Neural cell (in vitro differentiated cells): ENCODE data around the gene BIRC6. TPM values are rescaled to one million over a fixed set of nuclear protein-coding genes. Genes with fewer than 3 reads are reported as not detected.

Experiments
- H2AFZ ChIP-seq: fragments of 200-600, 300-800 bp; sonication (generic), shearing (Covaris generic); 2 replicates; pipeline ENCODE4 v1.6.0; 2014; ENCODE audit warnings: low read depth, mild to moderate bottlenecking, antibody characterized with exemption, low read length, moderate library complexity
- H3F3A ChIP-seq: fragments of 200-600 bp; shearing (Covaris generic); 2 replicates; pipeline ENCODE4 v1.6.1; 2016; ENCODE audit warnings: mild to moderate bottlenecking, moderate library complexity, mixed read lengths, antibody characterized with exemption, low read length; ENCODE audit not compliant: insufficient read depth, poor library complexity, severe bottlenecking
- H3K27ac ChIP-seq: fragments of 200-600, 300-800 bp; sonication (generic), shearing (Covaris generic); 2 replicates; pipeline ENCODE4 v1.5.1; 2014; ENCODE audit warnings: mild to moderate bottlenecking, low read length, moderate library complexity
- H3K27me3 ChIP-seq: fragments of 300-800, 200-600 bp; sonication (generic), shearing (Covaris generic); 2 replicates; pipeline ENCODE4 v1.6.0; 2014; ENCODE audit warnings: mild to moderate bottlenecking, low read depth, low read length, moderate library complexity; ENCODE audit not compliant: insufficient read depth
- H3K36me3 ChIP-seq: fragments of 300-800, 200-600 bp; sonication (generic), shearing (Covaris generic); 2 replicates; pipeline ENCODE4 v1.5.1; 2014; ENCODE audit warnings: mild to moderate bottlenecking, antibody characterized with exemption, low read length, moderate library complexity; ENCODE audit not compliant: insufficient read depth
- H3K4me2 ChIP-seq: fragments of 300-800, 200-600 bp; sonication (generic), shearing (Covaris generic); 2 replicates; pipeline ENCODE4 v1.6.0; 2014; ENCODE audit warnings: mild to moderate bottlenecking, low read length
- H3K4me3 ChIP-seq: fragments of 300-800, 200-600 bp; sonication (generic), shearing (Covaris generic); 2 replicates; pipeline ENCODE4 v1.5.1; 2014; ENCODE audit warnings: mild to moderate bottlenecking, low read length, moderate library complexity
- H3K79me2 ChIP-seq: fragments of 200-600 bp; shearing (Covaris generic); replicated peaks from 2 replicates; pipeline ENCODE4 v1.6.0; 2014; ENCODE audit warnings: mild to moderate bottlenecking, low read length, moderate library complexity; ENCODE audit not compliant: insufficient read depth
- H3K9ac ChIP-seq: fragments of 300-800, 200-600 bp; sonication (generic), shearing (Covaris generic); 2 replicates; pipeline ENCODE4 v1.6.1; 2016; ENCODE audit warnings: mild to moderate bottlenecking, low read length, mixed read lengths
- H3K9me2 ChIP-seq: fragments of 200-600 bp; shearing (Covaris generic); 2 replicates; pipeline ENCODE4 v1.6.1; 2016; ENCODE audit warnings: mild to moderate bottlenecking, low read length, mixed read lengths; ENCODE audit not compliant: insufficient read depth
- H3K9me3 ChIP-seq: fragments of 200-600, 300-800 bp; sonication (generic), shearing (Covaris generic); 2 replicates; pipeline ENCODE4 v1.6.1; 2016; ENCODE audit warnings: mild to moderate bottlenecking, mixed run types, low read length, moderate library complexity, mixed read lengths
- H4K20me1 ChIP-seq: fragments of 200-600 bp; shearing (Covaris generic); 2 replicates; pipeline ENCODE4 v1.6.1; 2016; ENCODE audit warnings: mild to moderate bottlenecking, mixed run types; ENCODE audit not compliant: insufficient read depth
- EP300 ChIP-seq: fragments of 450-650 bp; conservative IDR thresholded peaks from 2 replicates; pipeline ENCODE4 v1.6.1; 2014; ENCODE audit warnings: antibody characterized with exemption, mild to moderate bottlenecking, moderate library complexity; ENCODE audit not compliant: poor library complexity, severe bottlenecking
- EZH2 ChIP-seq: fragments of 200-600, 300-800 bp; shearing (Covaris generic), sonication (generic); IDR thresholded peaks from 2 replicates; pipeline ENCODE4 v1.6.1; 2014; ENCODE audit warnings: antibody characterized with exemption, low read length, borderline replicate concordance, mild to moderate bottlenecking; ENCODE audit not compliant: insufficient read depth, poor library complexity, severe bottlenecking
- MXI1 ChIP-seq: fragments of 450-650 bp; conservative IDR thresholded peaks from 2 replicates; pipeline ENCODE4 v1.6.1; 2014; ENCODE audit warnings: antibody characterized with exemption, mild to moderate bottlenecking; ENCODE audit not compliant: poor library complexity, severe bottlenecking
- POLR2AphosphoS5 ChIP-seq: IDR thresholded peaks from 2 replicates; pipeline ENCODE4 v1.6.1; 2012
- RAD21 ChIP-seq: fragments of 450-650 bp; conservative IDR thresholded peaks from 2 replicates; pipeline ENCODE4 v1.6.1; 2014; ENCODE audit warnings: antibody characterized with exemption, mild to moderate bottlenecking, moderate library complexity
- SMC3 ChIP-seq: fragments of 450-650 bp; conservative IDR thresholded peaks from 2 replicates; pipeline ENCODE4 v1.6.1; 2014; ENCODE audit warnings: antibody characterized with exemption, mild to moderate bottlenecking, moderate library complexity; ENCODE audit not compliant: poor library complexity
- TAF1 ChIP-seq: IDR thresholded peaks from 2 replicates; pipeline ENCODE4 v1.6.1; 2012; ENCODE audit warnings: low read depth
- polyA plus RNA-seq: library from polyadenylated mRNA; depleted of rRNA; stranded (reverse); fragments of >200 nt; gene quantifications from 2 replicates; pipeline ENCODE4 v1.2.3, GENCODE V29; 2014
- TF ChIP-seq, protein P1 (sequence below): IDR thresholded peaks from 2 replicates; pipeline ENCODE4 v1.6.1; 2012; ENCODE audit warnings: borderline replicate concordance
- TF ChIP-seq, protein P2 (sequence below): fragments of 450-650 bp; IDR thresholded peaks from 2 replicates; pipeline ENCODE4 v1.5.1; 2014; ENCODE audit warnings: antibody characterized with exemption, mild to moderate bottlenecking, moderate library complexity; ENCODE audit not compliant: poor library complexity, severe bottlenecking

The BIRC6 gene
- polyA plus RNA-seq, 1 donor from 2014 or later = 109 TPM

DNA sequence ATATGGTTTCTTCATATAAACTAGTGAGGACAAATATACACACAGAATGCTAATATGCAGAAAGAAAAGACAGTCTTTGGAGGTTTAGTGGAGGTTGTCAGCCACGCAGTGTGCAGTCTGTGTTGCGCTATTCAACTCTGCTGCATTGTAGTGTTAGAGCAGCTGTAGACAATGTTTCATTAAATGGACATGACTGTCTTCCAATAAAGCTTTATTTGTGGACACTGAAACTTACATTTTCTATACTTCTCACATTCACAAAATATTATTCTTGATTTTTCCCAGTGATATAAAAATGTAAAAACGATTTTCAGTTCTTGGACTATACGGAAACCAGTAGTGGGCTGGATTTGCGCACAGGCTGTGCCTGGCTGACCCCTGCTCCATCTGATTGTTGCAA, 284.4 kb downstream of the BIRC6 start:
- Histone ChIP-seq H3K4me2 (no peak overlapping the region), H2AFZ (no peak overlapping the region), H3K4me3 (no peak overlapping the region), H3K9ac (no peak overlapping the region), H3K27me3 (no peaks in the 10 kb centered on the region), H3K79me2 (no peaks in the 10 kb centered on the region), H3F3A (no peaks in the 10 kb centered on the region), H3K36me3 (no peaks in the 10 kb centered on the region), H3K27ac (no peak overlapping the region), H3K9me3 (no peaks in the 10 kb centered on the region), H3K9me2 (no peaks in the 10 kb centered on the region), H4K20me1 (no peaks in the 10 kb centered on the region)
- TF ChIP-seq RAD21 (no peak), POLR2AphosphoS5 (no peak)
- TF ChIP-seq, protein P1, sequence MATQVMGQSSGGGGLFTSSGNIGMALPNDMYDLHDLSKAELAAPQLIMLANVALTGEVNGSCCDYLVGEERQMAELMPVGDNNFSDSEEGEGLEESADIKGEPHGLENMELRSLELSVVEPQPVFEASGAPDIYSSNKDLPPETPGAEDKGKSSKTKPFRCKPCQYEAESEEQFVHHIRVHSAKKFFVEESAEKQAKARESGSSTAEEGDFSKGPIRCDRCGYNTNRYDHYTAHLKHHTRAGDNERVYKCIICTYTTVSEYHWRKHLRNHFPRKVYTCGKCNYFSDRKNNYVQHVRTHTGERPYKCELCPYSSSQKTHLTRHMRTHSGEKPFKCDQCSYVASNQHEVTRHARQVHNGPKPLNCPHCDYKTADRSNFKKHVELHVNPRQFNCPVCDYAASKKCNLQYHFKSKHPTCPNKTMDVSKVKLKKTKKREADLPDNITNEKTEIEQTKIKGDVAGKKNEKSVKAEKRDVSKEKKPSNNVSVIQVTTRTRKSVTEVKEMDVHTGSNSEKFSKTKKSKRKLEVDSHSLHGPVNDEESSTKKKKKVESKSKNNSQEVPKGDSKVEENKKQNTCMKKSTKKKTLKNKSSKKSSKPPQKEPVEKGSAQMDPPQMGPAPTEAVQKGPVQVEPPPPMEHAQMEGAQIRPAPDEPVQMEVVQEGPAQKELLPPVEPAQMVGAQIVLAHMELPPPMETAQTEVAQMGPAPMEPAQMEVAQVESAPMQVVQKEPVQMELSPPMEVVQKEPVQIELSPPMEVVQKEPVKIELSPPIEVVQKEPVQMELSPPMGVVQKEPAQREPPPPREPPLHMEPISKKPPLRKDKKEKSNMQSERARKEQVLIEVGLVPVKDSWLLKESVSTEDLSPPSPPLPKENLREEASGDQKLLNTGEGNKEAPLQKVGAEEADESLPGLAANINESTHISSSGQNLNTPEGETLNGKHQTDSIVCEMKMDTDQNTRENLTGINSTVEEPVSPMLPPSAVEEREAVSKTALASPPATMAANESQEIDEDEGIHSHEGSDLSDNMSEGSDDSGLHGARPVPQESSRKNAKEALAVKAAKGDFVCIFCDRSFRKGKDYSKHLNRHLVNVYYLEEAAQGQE = no peak

DNA sequence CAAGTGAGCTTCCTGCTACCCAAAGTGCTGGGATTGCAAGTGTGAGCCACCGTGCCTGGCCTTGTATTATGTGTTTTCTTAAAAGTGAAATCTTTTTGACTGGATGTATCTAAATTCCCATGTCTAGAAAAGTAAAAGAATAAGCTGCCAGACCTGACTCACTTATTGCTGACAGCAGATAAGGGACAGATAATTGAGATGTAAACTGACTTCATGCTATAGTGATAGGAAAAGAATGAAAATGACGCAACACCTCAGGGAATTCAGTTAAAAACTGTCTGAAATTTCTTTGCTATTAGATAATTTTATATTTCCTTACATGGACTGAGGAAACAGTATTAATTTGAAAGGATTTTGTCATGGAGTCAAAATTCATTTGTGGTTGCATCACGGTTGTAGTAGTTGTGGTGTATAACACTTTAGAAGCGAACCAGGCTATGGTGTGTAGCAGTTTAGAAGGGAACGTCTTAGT, 290.4 kb downstream of the BIRC6 start:
- H3K36me3 ChIP-seq = no peaks in the 10 kb centered on the region
- H3K27ac ChIP-seq = no peak overlapping the region
- H4K20me1 ChIP-seq = no peaks in the 10 kb centered on the region
- H3K27me3 ChIP-seq = no peaks in the 10 kb centered on the region
- no peak overlapping the region for H2AFZ ChIP-seq
- no peak overlapping the region for H3K4me2 ChIP-seq
- H3K9me3 ChIP-seq = no peaks in the 10 kb centered on the region
- no peaks in the 10 kb centered on the region for H3F3A ChIP-seq
- H3K4me3 ChIP-seq = no peak overlapping the region
- H3K9me2 ChIP-seq = no peaks in the 10 kb centered on the region
- no peak for TF ChIP-seq POLR2AphosphoS5
- TF ChIP-seq, protein P1 = no peak
- TF ChIP-seq, protein P2, sequence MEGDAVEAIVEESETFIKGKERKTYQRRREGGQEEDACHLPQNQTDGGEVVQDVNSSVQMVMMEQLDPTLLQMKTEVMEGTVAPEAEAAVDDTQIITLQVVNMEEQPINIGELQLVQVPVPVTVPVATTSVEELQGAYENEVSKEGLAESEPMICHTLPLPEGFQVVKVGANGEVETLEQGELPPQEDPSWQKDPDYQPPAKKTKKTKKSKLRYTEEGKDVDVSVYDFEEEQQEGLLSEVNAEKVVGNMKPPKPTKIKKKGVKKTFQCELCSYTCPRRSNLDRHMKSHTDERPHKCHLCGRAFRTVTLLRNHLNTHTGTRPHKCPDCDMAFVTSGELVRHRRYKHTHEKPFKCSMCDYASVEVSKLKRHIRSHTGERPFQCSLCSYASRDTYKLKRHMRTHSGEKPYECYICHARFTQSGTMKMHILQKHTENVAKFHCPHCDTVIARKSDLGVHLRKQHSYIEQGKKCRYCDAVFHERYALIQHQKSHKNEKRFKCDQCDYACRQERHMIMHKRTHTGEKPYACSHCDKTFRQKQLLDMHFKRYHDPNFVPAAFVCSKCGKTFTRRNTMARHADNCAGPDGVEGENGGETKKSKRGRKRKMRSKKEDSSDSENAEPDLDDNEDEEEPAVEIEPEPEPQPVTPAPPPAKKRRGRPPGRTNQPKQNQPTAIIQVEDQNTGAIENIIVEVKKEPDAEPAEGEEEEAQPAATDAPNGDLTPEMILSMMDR = no peak
- TF ChIP-seq RAD21 = no peak
- TF ChIP-seq TAF1 = no peak
- TF ChIP-seq EZH2 = no peak
- TF ChIP-seq EP300 = no peak
- no peak for TF ChIP-seq MXI1
- TF ChIP-seq SMC3 = no peak
- no peak overlapping the region for H3K9ac ChIP-seq
- no peaks in the 10 kb centered on the region for H3K79me2 ChIP-seq
